Mammary epithelial cell (primary cell): ENCODE measurements around the gene BTN1A1.

Experiments
- EZH2 ChIP-seq: IDR thresholded peaks from 2 replicates; pipeline ENCODE4 v1.6.1; 2012; ENCODE audit warnings: low read length, inconsistent platforms, borderline replicate concordance
- TF ChIP-seq, protein P1 (sequence below), 2 donors: IDR thresholded peaks in 1 of 2; conservative IDR thresholded peaks in 1 of 2; 2 replicates each; pipeline ENCODE4 v1.5.1; 2011 to 2012; ENCODE audit warnings: inconsistent platforms in 2 of 2, low read length in 2 of 2, mild to moderate bottlenecking in 2 of 2, control low read depth in 1 of 2, low read depth in 1 of 2; ENCODE audit not compliant: insufficient read depth in 1 of 2; ENCODE audit errors: extremely low read depth in 1 of 2

GRCh38 chr6:26483727-26484126 is 16.4 kb upstream of the BTN1A1 start:
- TF ChIP-seq, protein P1, sequence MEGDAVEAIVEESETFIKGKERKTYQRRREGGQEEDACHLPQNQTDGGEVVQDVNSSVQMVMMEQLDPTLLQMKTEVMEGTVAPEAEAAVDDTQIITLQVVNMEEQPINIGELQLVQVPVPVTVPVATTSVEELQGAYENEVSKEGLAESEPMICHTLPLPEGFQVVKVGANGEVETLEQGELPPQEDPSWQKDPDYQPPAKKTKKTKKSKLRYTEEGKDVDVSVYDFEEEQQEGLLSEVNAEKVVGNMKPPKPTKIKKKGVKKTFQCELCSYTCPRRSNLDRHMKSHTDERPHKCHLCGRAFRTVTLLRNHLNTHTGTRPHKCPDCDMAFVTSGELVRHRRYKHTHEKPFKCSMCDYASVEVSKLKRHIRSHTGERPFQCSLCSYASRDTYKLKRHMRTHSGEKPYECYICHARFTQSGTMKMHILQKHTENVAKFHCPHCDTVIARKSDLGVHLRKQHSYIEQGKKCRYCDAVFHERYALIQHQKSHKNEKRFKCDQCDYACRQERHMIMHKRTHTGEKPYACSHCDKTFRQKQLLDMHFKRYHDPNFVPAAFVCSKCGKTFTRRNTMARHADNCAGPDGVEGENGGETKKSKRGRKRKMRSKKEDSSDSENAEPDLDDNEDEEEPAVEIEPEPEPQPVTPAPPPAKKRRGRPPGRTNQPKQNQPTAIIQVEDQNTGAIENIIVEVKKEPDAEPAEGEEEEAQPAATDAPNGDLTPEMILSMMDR (conservative IDR thresholded peaks at IDR 0.05 in 1 of 2, IDR thresholded peaks at IDR 0.05 in 1 of 2; ENCODE audit: extremely low read depth in 1 of 2, insufficient read depth in 1 of 2, low read depth in 1 of 2, low read length in 2 of 2) = no peak
- no peak for TF ChIP-seq EZH2
